NOMO-1 treated with dmso at 0.1 percent for 144 hours (cell line): Measurements from ENCODE around the gene CAPN1.

Experiments
- DNase-seq: peaks from one replicate; lab custom pipeline; 2025; ENCODE audit not compliant: unreplicated experiment; lab: John Stamatoyannopoulos, UW

CAPN1 gene

DNA sequence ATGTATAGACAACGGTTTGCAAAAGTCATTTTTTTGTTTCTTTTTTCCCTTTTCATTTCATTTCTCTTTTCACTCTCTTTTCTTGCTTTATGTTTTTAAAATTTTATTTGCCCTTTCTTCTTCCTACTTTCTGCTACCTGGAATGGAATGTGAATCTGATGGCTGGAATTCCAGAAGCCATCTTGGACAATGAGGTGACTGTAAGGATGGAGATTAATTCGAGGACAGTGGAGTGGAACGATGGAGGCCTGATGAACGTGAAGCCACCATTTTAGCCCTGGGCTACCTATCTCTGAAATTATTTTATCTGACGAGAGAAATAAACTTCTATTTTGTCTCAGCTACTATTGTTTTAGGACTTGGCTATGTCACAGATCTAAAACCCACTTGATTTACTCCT is 77.3 kb downstream of the CAPN1 start:
- no peak for DNase-seq

DNA sequence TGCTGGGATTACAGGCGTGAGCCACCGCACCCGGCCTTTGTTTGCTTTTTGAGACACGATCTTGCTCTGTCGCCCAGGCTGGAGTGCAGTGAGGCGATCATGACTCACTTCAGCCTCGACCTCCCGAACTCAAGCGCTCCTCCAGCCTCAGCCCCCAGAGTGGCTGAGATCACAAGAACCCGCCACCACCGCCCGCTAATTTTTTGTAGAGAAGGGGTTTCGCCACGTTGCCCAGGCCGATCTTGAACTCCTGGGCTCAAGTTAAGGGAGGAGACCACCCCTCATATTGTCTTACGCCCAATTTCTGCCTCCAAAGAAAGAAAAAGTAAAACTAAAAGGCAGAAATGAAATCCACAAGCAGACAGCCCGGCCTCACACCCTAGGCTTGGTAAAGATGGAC is 78.6 kb downstream of the CAPN1 start:
- DNase-seq: no peak

DNA sequence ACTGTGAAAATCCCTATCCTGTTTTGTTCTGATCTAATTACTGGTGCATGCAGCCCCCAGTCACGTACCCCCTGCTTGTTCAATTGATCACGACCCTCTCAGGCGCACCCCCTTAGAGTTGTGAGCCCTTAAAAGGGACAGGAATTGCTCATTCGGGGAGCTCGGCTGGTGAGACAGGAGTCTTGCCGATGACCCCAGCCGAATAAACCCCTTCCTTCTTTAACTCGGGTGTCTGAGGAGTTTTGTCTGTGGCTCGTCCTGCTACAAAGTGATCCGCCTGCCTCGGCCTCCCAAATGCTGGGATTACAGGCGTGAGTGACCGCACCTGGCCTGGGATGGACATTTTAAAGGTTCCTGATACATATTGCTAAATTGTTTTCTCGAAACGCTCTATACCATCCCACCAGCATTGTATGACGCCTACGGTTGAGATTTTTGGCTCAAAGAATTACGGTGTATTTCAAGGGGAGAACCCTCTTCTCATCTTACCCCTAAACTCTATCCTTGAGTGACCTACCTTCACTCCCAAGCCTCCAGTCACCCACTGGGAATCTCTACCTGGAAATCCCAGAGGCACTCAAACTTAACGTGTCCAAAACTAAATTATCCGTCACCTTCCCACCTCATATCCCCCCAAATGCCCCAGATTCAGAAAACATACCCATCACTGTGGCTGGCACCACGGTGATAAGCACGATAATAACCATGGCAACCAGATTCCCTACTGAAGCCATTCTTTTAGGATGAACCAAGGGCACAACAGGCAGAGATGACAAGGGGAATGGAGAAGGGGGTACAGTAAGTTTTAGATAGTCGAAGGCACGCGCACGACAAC is 79.2 kb downstream of the CAPN1 start:
- DNase-seq: no peak
